Smooth muscle cell (in vitro differentiated cells): ENCODE data around the gene DPM3. TPM values are rescaled to one million over a fixed set of nuclear protein-coding genes. Genes with fewer than 3 reads are reported as not detected.

ENCODE experiments used
- DNase-seq: peaks from one replicate; lab custom pipeline; 2025; ENCODE audit not compliant: unreplicated experiment; lab: John Stamatoyannopoulos, UW
- H2AFZ ChIP-seq: fragments of 200-600 bp; sonication (generic); 2 replicates; pipeline ENCODE4 v1.6.0; 2016; ENCODE audit warnings: antibody characterized with exemption, low read depth, mild to moderate bottlenecking
- H3F3A ChIP-seq: fragments of 200-600 bp; sonication (generic); 2 replicates; pipeline ENCODE4 v1.6.0; 2017; ENCODE audit warnings: antibody characterized with exemption, low read depth
- H3K27ac ChIP-seq: fragments of 200-600 bp; sonication (generic); 2 replicates; pipeline ENCODE4 v1.5.1; 2016; ENCODE audit warnings: low read depth, mild to moderate bottlenecking
- H3K27me3 ChIP-seq: fragments of 200-600 bp; sonication (generic); 2 replicates; pipeline ENCODE4 v1.6.1; 2016; ENCODE audit warnings: low read depth, mild to moderate bottlenecking
- H3K36me3 ChIP-seq: fragments of 200-600 bp; sonication (generic); 2 replicates; pipeline ENCODE4 v1.5.1; 2016; ENCODE audit warnings: low read depth
- H3K4me1 ChIP-seq: fragments of 200-600 bp; sonication (generic); 2 replicates; pipeline ENCODE4 v1.5.1; 2016; ENCODE audit warnings: low read depth
- H3K4me2 ChIP-seq: fragments of 200-600 bp; sonication (generic); 2 replicates; pipeline ENCODE4 v1.6.0; 2016; ENCODE audit warnings: mild to moderate bottlenecking
- H3K4me3 ChIP-seq: fragments of 200-600 bp; sonication (generic); 2 replicates; pipeline ENCODE4 v1.5.1; 2016; ENCODE audit warnings: mild to moderate bottlenecking
- H3K79me2 ChIP-seq: fragments of 200-600 bp; sonication (generic); 2 replicates; pipeline ENCODE4 v1.6.0; 2016; ENCODE audit warnings: low read depth, mild to moderate bottlenecking
- H3K9ac ChIP-seq: fragments of 200-600 bp; sonication (generic); 2 replicates; pipeline ENCODE4 v1.6.0; 2016; ENCODE audit warnings: low read depth
- H3K9me3 ChIP-seq: fragments of 200-600 bp; sonication (generic); replicated peaks from 2 replicates; pipeline ENCODE4 v1.5.1; 2016; ENCODE audit warnings: low read depth
- H4K20me1 ChIP-seq: fragments of 200-600 bp; sonication (generic); 2 replicates; pipeline ENCODE4 v1.6.0; 2016; ENCODE audit warnings: low read depth
- CTCF ChIP-seq: fragments of 200-600 bp; sonication (generic); IDR thresholded peaks from 2 replicates; pipeline ENCODE4 v1.5.1; 2017; ENCODE audit warnings: borderline replicate concordance, mild to moderate bottlenecking, antibody characterized with exemption; ENCODE audit not compliant: insufficient read depth, poor library complexity, severe bottlenecking
- WGBS: methylation state at CpG from one replicate; pipeline ENCODE4 v1.1.7; 2016; ENCODE audit warnings: low lambda C conversion rate; 5-methylcytosine and 5-hydroxymethylcytosine counted together
- polyA plus RNA-seq: library from polyadenylated mRNA; unstranded; fragments of >200 nt; fragmentation: Nextera tagmentation; extraction: Ambion mirVana; gene quantifications from 2 replicates; pipeline ENCODE4 v1.2.1, GENCODE V29; 2016
- total RNA-seq: library from RNA; depleted of rRNA; stranded (reverse); fragments of >200 nt; gene quantifications from 2 replicates; pipeline ENCODE4 v1.2.3, GENCODE V29; 2014

Gene DPM3
- total and polyA plus RNA-seq, 2 experiments from 2014 or later = 69.1 to 75.8 TPM

DNA sequence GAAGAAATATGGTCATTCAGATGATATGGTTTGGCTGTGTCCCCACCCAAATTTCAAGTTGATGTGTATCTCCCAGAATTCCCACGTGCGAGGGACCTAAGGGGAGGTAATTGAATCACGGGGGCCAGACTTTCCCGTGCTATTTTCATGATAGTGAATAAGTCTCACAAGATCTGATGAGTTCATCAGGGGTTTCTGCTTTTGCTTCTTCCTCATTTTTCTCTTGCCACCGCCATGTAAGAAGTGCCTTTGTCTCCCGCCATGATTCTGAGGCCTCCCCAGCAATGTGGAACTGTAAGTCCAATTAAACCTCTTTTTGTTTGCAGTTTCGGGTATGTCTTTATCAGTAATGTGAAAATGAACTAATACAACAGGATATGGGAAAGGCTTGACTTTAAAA, 1.4 kb upstream of the DPM3 start:
- Histone ChIP-seq H3K4me2 (no peak overlapping the region), H3K4me1 (peaks cover 3% of the 10 kb centered on the region), H3K79me2 (peaks cover 22% of the 10 kb centered on the region), H3K27me3 (no peaks in the 10 kb centered on the region), H3K9ac (no peak overlapping the region), H3K36me3 (no peaks in the 10 kb centered on the region), H2AFZ (no peak overlapping the region), H3K27ac (no peak overlapping the region), H3F3A (no peaks in the 10 kb centered on the region), H3K4me3 (no peak overlapping the region), H3K9me3 (no peaks in the 10 kb centered on the region), H4K20me1 (no peaks in the 10 kb centered on the region)
- TF ChIP-seq CTCF = no peak
- no peak for DNase-seq
- 92% methylated on average over 7 of the region's 7 CpGs for WGBS

GRCh38 chr1:155140630-155140953, 261 bp upstream of the DPM3 start:
- H3K27ac ChIP-seq = no peak overlapping the region
- TF ChIP-seq CTCF = no peak

DNA sequence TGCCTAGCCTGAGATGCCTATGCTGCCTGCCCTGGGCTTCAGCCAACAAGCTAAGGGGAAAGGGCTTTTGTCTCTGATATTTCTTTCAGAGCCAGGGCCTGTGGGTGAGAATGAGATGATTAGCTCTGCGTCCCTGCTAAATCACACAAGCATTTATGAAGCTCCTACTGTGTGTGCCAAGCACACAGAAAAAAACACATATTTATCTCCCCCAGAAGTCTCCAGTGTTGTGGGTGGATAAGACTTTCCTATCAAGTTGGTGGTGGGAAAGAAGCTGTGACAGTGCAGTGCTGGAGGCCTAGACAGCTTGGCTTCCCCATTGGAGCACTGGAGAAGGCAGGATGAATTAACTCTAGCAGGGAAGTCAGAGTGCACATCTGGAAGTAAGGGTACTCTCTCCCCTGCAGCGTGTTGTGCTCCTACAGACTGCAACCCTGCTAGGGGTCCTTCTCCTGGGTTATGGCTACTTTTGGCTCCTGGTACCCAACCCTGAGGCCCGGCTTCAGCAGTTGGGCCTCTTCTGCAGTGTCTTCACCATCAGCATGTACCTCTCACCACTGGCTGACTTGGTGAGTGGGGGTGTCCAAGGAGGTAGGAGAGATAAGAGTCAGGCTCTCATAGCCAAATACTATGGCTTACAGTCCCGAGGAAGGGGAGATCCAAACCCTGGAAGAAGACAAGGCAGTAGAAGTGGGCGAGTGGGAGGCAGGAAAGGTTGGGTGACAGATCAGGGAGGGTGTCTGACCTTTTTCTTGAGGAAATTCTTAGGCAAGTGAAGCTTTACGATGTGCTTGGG, 3.0 kb downstream of the DPM3 start:
- peaks cover 22% of the 10 kb centered on the region for H3K79me2 ChIP-seq
- WGBS = 95% methylated on average over 6 of the region's 6 CpGs
- H3K4me2 ChIP-seq = peak overlapping the region; percentile 90
- H3K36me3 ChIP-seq = no peaks in the 10 kb centered on the region
- H3K27me3 ChIP-seq = no peaks in the 10 kb centered on the region
- H4K20me1 ChIP-seq = no peaks in the 10 kb centered on the region
- no peak overlapping the region for H2AFZ ChIP-seq
- H3F3A ChIP-seq = no peaks in the 10 kb centered on the region
- H3K9me3 ChIP-seq = no peaks in the 10 kb centered on the region
- TF ChIP-seq CTCF = no peak
- no peak overlapping the region for H3K9ac ChIP-seq
- DNase-seq = no peak
- H3K4me1 ChIP-seq = peaks cover 3% of the 10 kb centered on the region
- H3K4me3 ChIP-seq = peak overlapping the region; percentile 67
- H3K27ac ChIP-seq = peak overlapping the region; percentile 99

More at GRCh38 chr1:155140630-155140953, 261 bp upstream of the DPM3 start:
- peaks cover 3% of the 10 kb centered on the region for H3K4me1 ChIP-seq
- no peaks in the 10 kb centered on the region for H4K20me1 ChIP-seq
- DNase-seq = no peak
- H3K4me2 ChIP-seq = peak overlapping the region; percentile 83
- H3F3A ChIP-seq = no peaks in the 10 kb centered on the region
- WGBS = 6% methylated on average over 11 of the region's 11 CpGs
- no peaks in the 10 kb centered on the region for H3K27me3 ChIP-seq
- peaks cover 22% of the 10 kb centered on the region for H3K79me2 ChIP-seq
- peak overlapping the region; percentile 68 for H3K4me3 ChIP-seq
- peak overlapping the region; percentile 77 for H3K9ac ChIP-seq
- no peaks in the 10 kb centered on the region for H3K9me3 ChIP-seq
- H3K36me3 ChIP-seq = no peaks in the 10 kb centered on the region
- H2AFZ ChIP-seq = peak overlapping the region; percentile 99

GRCh38 chr1:155136748-155137147, 3.6 kb downstream of the DPM3 start:
- H3K79me2 ChIP-seq = peaks cover 22% of the 10 kb centered on the region
- WGBS = 41% methylated on average over 6 of the region's 6 CpGs
- no peaks in the 10 kb centered on the region for H3K9me3 ChIP-seq
- H3K27me3 ChIP-seq = no peaks in the 10 kb centered on the region
- H3K4me1 ChIP-seq = peaks cover 3% of the 10 kb centered on the region
- no peaks in the 10 kb centered on the region for H3K36me3 ChIP-seq
- DNase-seq = no peak
- peak overlapping the region; percentile 99 for H3K27ac ChIP-seq
- no peak for TF ChIP-seq CTCF
- H2AFZ ChIP-seq = no peak overlapping the region
- H3K4me3 ChIP-seq = peak overlapping the region; percentile 67
- H3K4me2 ChIP-seq = peak overlapping the region; percentile 90
- H3F3A ChIP-seq = peaks cover 1% of the 10 kb centered on the region
- H4K20me1 ChIP-seq = no peaks in the 10 kb centered on the region
- H3K9ac ChIP-seq = peak overlapping the region; percentile 92
